CD4-positive, alpha-beta T cell treated with Interleukin-21 for 1 hour (primary cell): ENCODE data around the gene KPNB1.

Source experiments
- DNase-seq: peaks from one replicate; pipeline ENCODE4 v3.0.0-alpha.2; 2020

KPNB1 gene

DNA sequence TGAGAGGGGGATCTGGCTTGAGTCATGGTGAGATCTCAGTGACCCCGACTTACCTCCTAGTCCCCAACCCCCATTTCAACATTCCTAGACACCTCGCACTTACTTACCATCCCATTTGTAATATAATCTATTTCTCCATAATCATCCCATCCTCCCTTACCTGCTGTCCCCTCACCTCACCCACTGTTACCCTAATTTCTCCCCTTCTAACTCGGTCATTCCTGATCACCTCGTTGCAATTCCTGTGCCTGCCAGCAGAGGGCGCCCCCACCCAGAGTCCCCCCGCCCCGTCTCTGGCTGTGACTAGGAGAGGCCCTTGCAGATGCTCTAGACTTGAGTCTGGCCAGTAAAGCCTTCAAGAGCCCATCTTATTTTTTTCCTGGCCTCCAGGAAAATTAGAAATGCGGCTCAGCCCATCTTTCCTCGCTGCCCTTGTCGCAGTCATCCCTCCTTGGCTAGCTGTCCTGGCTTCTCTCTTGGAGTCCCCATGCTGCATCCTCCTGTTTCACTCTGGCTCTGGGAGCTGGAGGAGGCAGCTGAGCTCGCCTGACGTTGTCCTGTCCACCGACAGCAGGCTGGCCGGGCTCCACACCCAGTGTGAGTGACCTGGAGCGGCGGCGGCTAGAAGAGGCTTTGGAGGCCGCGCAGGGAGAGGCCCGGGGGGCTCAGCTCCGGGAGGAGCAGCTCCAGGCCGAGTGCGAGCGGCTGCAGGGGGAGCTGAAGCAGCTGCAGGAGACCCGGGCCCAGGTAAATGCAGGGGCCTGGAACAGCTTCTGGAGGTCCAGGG is 49.2 kb downstream of the KPNB1 start:
- peak; percentile 81 for DNase-seq

DNA sequence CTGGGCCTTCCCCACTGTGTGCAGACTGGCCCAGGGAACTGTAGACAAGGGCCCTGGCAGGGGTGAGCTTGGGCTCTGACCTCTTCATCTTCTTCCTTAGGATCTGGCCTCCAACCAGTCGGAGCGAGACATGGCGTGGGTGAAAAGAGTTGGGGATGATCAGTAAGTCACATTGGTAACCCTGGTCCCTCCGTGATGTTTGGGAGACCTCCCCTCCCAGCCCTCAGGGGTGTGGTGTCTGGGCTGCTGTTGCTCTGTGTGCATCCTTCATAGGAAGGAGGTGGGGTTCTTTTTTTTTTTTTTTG is 49.8 kb downstream of the KPNB1 start:
- no peak for DNase-seq

DNA sequence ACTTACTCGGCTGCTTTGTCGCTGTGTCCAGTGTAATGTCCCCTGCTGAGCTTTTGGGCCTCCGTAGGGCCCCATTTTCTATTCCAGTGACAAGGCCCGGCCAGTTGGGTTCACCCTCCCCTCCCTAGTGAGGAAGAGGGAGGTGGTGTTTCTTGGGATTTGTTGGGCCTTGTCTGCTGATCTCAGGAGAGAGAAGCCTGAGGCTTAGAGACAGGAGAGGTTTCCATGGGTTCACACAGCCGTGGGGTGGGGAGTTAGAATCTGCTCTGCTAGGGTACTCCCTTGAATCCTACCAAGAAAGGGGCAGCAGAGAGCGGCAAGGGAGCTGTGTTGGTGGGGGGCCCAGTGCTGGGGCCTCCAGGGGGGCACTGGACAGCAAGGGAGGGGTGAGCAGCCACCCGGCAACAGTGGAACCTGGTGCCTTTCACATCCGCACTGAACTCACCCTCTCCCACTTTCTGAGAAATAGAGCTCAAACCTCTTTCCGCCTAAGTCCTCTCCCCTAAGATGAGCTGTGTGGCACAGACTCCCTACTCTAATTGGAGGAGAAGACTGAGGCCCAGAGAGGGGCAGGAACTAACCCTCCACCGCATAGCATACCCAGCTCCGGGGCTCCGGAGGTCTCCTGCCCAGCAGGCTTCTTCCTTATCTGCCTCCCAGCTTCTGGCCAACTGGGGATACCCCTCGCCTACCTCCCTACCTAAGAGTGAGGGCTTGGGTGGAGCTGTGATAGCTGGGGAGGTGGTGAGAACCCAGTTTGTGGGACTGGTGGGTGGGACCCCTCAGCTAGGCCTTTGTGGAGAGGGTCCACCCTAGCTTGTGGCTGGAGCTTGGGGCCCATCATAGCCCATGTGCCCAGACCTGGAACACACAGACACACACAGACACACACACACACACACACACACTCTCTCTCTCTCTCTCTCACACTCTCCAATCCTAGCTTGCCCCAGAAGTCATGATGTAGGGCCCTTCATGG is 51.0 kb downstream of the KPNB1 start:
- peak; percentile 44 for DNase-seq

DNA sequence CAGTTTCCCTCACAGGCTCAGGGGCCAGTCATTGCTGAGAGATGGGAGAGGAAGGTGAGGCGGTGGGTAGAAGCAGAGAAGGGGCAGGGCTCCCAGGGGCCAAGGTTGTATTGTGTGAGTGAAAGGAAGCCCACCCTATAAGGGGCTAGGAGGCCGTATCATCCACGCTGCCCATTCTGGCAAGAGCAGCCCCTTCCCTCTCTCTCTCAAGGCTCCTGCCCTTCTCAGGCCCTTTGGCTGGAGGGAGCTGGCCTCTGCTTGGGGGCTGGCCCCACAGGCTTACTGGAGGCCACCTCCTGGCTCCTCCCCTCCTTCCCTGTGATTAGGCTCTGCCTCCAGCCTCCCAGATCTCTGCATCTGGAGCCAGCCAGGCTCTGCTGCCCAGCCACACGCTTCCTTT is 51.9 kb downstream of the KPNB1 start:
- DNase-seq = no peak

DNA sequence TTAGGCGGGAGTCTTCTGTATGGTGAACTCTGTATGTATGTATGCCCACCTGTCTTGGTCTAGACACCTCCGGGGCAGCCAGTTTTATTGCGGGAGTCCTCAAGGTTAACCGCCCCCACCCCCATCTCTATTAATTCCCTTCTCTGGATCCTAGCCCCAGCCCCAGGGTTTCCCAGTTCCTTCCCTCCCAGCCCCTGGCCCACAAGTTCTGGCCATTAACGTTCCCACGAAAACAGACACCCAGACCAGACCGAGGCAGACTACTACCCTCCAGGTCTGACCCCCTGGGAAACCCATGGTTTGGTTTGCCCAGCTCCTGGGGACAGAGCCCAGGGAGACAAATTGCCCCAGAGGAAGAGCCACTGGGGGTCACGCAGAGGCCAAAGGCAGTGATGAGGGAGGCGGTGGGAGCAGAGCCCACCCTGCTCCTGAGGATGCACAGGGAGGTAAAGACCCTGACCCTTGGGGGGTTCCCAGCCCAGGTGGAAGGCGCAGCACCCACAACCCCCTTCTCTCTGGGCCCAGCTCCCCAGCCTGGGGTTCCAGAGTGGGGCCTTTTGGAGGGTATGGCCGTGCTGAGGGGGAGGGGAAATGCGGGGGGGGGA is 52.8 kb downstream of the KPNB1 start:
- DNase-seq = no peak

DNA sequence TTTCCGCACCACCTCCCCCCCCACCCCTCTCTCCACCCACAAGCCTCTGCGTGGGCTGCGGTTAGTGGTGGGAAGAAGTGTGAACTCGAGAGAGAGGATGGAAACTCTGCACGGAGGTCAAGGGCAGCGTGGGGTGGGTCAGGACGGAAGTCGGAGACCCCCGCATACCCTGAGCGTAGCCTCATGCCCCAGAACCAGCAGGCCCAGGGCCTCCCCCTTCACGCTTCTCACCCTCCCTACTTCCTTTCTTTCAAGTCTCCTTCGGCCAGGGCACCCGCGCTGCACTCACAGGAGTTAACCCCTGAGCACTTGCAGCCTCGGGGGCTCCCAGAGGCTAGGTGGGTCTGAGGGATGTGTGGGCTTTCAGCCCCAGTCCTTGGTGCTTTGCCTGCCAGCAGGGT is 53.5 kb downstream of the KPNB1 start:
- DNase-seq = peak; percentile 61

DNA sequence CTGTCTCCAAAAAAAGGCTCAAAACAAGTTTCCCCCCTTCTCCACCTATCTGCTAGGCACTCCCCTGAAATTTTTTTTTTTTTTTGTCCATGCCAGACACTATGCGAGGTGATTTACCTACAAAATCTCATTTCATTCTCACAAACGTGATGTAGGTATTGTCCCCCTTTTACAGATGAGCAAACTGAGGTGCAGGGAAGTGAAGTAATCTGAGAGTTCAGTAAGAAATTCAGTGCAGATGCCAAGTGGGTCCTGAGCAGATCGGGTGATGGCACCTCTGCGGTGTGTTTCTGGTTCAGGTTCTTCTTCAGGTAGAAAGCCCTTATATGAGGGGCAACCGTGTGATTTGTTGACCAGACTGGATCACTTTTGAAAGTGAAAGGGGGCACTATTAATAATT is 54.0 kb downstream of the KPNB1 start:
- DNase-seq = no peak

DNA sequence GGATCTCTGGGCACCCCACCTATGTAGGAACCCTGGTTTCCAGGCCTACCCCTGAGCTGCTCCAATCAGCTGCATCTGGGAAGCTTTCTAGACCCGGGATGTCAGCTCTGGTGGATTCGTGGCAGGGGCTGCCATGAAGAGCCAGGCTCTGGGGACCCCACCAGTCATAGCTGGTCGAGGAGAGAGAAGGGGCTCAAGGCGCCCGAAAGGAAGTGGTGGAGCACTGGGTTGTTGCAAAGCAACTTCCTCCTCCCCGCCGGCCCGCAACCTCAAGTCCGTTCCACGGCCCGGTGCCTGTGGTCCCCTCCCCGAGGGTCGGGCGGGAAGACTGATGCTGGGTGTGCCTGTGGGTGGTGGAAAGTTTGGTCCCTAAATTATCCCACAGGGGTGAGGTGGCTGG is 54.4 kb downstream of the KPNB1 start:
- no peak for DNase-seq

DNA sequence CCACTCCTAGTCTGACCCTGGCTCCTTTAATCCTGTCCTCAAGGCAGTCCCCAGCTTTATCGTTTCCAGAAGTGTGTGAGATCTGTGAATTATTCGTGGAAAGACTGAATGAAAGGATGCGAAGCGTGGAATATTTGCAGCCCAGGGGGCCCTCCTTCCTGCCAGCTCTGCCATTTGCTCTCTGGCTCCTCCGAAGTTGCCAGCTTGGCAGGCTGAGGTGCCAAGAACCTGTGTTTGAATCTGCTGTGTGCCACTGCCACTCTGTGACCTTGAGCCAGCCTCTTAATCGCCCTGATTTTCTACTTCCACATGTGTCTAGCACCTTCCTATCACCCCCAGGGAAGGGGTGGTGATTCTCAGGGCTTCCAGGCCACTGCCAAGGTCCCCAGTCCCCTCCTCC is 55.0 kb downstream of the KPNB1 start:
- no peak for DNase-seq

DNA sequence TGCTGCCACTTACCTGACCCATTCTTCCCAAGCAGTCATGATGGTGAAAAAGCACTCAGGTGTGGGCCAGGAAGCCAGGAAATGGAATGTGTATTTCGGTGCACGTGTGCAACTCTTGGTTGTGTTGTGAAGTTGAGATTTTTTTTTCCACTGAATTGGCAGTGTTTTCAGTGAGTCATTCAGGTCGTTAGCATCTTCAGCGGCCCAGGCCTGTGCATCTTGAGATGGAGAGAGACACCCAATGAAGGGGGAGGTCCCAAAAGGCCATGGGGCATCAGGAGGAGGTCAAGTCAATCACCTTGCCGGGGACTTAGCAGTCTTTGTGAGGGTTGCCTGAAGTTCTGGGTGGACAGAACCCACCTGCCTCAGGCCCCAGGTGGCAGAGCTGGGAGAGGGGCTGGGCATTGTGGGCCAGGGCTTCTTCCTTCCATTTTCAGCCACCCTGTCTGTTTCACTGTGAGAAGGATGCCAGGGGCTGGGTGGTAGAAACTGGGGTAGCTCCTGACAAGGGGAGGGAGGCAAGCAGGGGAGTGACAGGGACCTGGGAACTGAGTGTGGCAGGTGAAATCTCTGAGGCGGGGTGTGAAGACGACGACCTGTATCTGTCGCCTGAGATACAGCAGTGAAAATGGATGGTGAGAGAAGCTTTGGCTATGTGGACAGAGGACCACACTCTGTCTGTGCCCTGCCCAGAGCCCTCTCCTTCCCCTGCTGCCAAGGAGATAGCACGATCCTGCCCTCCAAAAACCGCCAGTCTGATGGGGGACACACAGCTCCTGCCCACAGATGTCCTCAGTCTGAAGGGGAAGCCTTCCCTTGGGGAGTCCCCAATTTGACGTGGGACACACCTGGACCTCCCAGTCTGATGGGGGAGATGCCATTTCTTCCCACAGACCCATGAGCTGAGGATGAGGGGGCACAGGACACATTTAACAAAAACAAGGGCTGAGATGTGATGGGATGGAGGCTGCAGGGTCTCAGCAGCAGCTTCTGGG is 56.1 kb downstream of the KPNB1 start:
- no peak for DNase-seq

DNA sequence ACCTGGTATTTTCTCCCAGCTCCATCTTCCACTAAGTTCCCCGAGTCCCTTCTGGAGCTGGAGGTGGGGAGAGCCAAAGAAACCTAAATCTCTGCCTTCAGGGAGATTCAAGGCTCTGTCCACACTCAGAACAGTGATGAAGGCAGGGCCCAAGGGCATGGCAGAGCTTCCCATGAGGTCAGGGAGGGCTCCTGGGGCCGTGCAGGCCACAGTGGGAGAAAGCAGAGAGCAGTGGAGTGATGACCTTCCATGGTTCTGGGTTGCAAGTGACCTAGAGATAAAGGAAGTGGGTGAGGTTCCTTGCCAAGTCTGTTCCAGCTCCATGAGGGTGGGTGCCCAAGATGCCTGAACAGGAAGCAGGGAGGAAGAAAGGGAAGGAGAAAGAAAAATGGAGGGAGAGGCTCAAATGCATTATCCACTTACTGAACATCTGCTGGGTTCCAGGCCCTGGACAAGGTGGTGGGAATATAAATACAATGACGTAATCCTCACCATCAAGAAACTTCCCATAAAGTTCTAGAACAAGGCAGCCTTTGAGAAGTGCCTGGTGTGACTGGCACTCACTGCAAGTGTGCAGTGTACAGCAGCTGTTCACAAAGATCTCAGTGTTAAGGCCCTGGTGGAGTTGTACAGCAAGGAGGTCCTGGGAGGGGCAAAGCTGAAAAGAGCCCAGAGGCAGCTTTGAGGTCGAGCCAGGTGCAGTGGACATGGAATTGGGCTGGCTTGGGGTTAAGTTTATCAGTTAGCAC is 57.5 kb downstream of the KPNB1 start:
- DNase-seq = no peak

DNA sequence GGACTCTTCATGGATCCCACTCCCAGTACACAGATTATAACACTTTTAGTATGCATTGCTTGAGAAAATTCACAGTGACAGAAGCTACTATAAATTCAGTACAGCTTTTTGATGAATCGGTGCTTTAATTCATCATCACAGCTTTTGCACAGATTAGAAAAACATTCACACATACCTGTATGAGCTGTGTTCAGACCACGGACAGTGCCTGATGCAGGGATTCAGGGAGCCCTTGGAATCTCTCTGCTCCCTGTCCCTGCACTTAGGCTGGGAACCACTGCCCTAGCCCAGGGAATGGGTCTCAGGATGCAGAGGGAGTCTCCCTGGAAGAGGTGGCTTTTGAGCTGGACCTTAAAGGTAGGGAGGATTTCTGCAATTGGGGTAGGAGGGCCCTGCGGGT is 58.2 kb downstream of the KPNB1 start:
- no peak for DNase-seq

DNA sequence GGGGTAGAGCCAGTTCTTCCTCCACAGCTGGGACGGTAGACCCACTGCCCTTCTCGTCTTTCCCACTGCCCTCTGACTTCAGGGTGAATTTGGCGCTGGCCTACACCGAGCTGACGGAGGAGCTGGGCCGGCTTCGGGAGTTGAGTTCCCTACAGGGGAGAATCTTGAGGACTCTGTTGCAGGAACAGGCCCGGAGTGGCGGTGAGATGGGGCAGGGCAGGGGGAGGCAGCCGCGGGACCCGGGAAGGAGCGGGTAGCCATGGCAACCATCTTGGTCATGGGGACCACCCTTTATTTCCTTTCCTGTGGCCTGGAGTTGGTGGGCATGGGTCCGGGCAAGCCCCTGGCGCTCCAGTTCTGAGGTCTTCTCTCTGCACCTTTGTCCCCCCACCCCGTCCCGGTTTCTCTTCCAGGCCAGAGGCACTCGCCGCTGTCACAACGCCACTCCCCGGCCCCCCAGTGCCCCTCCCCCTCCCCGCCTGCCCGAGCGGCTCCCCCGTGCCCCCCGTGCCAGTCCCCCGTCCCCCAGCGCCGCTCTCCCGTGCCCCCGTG is 58.7 kb downstream of the KPNB1 start:
- DNase-seq = no peak

DNA sequence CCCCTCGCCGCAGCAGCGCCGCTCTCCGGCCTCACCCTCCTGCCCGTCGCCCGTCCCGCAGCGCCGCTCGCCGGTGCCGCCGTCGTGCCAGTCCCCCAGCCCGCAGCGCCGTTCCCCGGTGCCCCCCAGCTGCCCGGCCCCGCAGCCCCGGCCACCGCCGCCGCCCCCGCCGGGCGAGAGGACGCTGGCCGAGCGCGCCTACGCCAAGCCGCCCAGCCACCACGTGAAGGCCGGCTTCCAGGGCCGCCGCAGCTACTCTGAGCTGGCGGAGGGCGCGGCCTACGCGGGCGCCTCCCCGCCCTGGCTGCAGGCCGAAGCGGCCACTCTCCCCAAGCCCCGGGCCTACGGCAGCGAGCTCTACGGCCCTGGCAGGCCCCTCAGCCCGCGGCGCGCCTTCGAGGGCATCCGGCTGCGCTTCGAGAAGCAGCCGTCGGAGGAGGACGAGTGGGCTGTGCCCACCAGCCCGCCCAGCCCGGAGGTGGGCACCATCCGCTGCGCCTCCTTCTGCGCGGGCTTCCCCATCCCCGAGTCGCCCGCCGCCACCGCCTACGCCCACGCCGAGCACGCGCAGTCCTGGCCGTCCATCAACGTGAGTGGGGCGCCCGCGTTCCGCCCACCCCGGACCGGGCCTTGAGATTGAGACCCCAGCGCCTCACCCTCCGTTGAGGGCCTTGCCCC is 59.3 kb downstream of the KPNB1 start:
- no peak for DNase-seq

DNA sequence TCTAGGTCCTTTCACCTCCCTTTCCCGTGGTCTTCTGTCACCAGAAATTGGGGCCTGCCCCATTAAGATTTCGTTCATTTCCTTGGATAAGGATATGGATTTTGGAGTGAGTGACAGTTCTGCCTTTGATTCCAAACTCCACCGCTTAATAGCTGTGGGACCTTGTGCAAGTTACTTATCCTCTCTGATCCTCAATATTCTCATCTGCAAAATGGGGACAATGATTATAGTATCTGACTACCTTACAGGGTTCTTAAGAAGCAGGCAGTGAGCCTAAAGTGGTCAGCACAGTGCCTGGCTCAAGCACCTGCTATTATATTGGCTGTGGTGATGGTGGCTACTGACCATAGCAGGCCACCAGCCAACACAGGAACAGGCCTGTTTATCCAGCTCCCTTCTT is 59.9 kb downstream of the KPNB1 start:
- DNase-seq = no peak

DNA sequence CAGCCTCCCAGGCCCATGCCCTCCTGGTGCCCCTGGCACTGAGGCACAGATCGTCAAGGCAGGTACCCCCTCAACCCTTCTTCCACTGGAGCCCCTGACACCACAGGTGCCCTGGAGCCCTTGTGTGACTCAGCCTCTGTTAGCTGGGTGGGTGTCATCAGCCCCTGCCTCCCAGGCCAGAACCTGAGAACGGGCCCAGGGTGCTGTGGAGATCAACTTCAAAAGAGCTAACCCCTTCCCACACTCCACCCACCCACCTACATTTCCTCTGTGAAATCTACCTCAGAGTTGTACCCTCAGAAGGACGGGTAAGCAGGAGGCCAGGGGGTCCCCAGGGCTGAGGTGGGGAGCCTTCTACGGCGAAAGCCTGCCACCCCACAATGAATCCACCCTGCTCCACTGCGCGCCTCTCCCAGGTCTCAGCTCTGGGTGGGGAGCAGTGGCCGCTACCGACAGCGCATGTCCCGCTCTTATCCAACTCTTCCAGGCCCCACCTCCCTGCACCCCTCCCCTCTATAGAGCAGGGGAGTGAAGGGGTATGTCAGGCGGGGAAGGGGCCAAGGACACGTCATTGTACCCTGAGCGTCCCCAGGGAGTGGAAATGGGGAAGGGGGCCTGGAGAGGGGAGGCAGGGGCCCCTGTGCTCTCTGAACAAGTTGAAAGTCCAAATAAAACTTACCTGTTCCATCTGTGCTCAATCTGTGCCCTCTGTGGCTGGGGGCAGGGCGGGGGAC is 61.8 kb downstream of the KPNB1 start:
- no peak for DNase-seq

DNA sequence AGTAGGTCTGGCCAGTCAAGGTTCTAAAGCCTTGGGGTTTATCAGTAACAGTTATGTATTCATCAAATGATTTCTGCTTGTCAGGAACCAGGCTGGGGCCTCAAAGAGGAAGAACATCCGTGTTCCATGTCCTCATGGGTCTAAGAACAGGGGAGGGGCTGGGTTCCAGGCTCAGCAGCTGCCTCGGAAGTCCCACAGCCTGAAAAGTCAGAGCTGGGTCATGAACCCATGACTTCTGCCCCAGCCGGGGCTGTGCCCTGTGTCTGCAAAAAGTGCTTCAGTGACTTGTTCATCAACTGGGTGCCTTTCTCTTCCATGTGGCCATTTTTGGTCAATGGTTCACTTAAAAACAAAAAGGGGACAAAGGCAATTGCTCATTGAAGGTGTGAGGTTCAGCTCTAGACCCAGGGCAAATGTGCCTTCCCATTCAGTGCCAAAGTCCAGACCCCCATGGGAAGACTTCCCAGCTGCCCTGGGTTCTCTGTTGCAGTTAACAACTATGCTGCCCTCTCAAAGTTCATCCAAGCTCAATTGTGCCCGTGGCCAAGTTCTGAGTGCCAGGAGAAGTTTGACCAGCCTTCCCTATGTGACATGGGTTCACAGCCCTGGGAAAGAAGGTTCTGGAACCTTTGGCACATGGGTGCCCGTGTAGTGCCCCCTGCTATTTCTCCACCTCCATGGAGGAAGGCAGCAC is 62.8 kb downstream of the KPNB1 start:
- no peak for DNase-seq

DNA sequence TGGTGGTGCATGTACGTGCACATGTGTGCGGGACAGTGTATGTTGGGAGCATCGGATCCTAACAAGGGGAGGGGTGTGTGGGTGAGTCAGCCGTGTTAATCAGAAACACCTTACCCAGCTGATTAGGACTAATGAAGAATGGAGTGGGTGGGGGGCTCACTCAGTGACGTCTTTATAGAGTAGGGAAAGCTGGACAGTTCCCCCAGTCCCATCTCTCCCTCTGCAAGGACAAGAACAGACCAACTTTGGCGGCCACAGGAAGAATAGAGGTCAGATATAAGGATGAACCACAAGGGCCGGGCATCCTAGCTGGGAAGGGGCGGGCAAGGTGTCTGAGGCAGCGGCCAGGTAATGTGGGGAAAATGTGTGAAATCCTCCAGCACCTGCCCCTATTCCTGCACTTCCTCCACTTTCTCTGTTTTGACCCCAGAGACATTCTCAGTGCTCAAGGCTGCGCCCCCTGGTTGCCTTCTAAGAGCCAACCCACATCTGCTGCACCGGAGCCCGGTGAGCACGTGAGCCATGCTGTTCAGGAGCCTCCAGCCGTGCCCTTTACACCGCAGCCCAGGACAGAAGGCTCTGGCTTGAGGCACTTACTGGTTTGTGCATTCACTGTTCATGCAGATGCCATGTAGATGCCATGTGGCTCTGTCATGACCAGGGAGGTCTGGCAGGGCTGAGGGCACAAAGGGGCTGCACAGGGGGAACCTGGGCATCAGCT is 64.4 kb downstream of the KPNB1 start:
- DNase-seq = no peak
